Skeletal muscle satellite cell (primary cell): ENCODE data around the gene C1QTNF4.
A peak's percentile ranks its signal among the peaks of the same experiment; 100 is the strongest.

Experiments
- H3K27me3 ChIP-seq: 2 replicates; pipeline ENCODE4 v1.7.0; 2013; ENCODE audit warnings: low read length; ENCODE audit not compliant: control insufficient read depth, insufficient read depth
- H3K36me3 ChIP-seq: 2 replicates; pipeline ENCODE4 v1.7.0; 2013; ENCODE audit warnings: mild to moderate bottlenecking, control low read depth, low read length; ENCODE audit not compliant: insufficient read depth
- H3K4me1 ChIP-seq: 2 replicates; pipeline ENCODE4 v1.7.0; 2013; ENCODE audit warnings: low read length; ENCODE audit not compliant: control insufficient read depth, insufficient read depth
- H3K4me2 ChIP-seq: 2 replicates; pipeline ENCODE4 v1.7.0; 2013; ENCODE audit warnings: mild to moderate bottlenecking, low read length
- H3K4me3 ChIP-seq: 2 replicates; pipeline ENCODE4 v1.7.0; 2013; ENCODE audit warnings: low read length
- H3K9ac ChIP-seq: 2 replicates; pipeline ENCODE4 v1.7.0; 2013; ENCODE audit warnings: mild to moderate bottlenecking, low read depth, low read length, moderate library complexity
- H3K9me3 ChIP-seq: replicated peaks from 2 replicates; pipeline ENCODE4 v1.7.0; 2013; ENCODE audit warnings: mild to moderate bottlenecking, control low read depth, low read length

Gene C1QTNF4

GRCh38 chr11:47592970-47593369 lies 1.2 kb downstream of the C1QTNF4 start:
- no peak overlapping the region for H3K4me2 ChIP-seq
- H3K9me3 ChIP-seq: no peaks in the 10 kb centered on the region
- peaks cover 8% of the 10 kb centered on the region for H3K4me1 ChIP-seq
- no peaks in the 10 kb centered on the region for H3K36me3 ChIP-seq
- no peak overlapping the region for H3K9ac ChIP-seq
- H3K4me3 ChIP-seq: no peak overlapping the region
- H3K27me3 ChIP-seq: peaks cover 59% of the 10 kb centered on the region

GRCh38 chr11:47592251-47592650 lies 2.0 kb downstream of the C1QTNF4 start:
- Histone ChIP-seq H3K4me1 (peaks cover 14% of the 10 kb centered on the region), H3K9me3 (no peaks in the 10 kb centered on the region), H3K4me3 (no peak overlapping the region), H3K4me2 (no peak overlapping the region), H3K36me3 (no peaks in the 10 kb centered on the region), H3K9ac (no peak overlapping the region), H3K27me3 (peaks cover 59% of the 10 kb centered on the region)

- no peaks in the 10 kb centered on the region for H3K9me3 ChIP-seq
- H3K36me3 ChIP-seq: no peaks in the 10 kb centered on the region
- no peak overlapping the region for H3K4me3 ChIP-seq
- H3K4me1 ChIP-seq: peaks cover 14% of the 10 kb centered on the region
- peaks cover 59% of the 10 kb centered on the region for H3K27me3 ChIP-seq
- H3K4me2 ChIP-seq: no peak overlapping the region
- H3K9ac ChIP-seq: no peak overlapping the region
Measured at GRCh38 chr11:47591764-47592163, 2.4 kb downstream of the C1QTNF4 start.

- H3K9ac ChIP-seq: no peak overlapping the region
- no peak overlapping the region for H3K4me3 ChIP-seq
- H3K9me3 ChIP-seq: no peaks in the 10 kb centered on the region
Measured at GRCh38 chr11:47589977-47590861, 4.0 kb downstream of the C1QTNF4 start.

GRCh38 chr11:47589584-47589976 lies 4.6 kb downstream of the C1QTNF4 start:
- Histone ChIP-seq H3K9me3 (no peaks in the 10 kb centered on the region), H3K27me3 (peaks cover 43% of the 10 kb centered on the region), H3K4me3 (no peak overlapping the region), H3K4me1 (peaks cover 14% of the 10 kb centered on the region), H3K4me2 (peak overlapping the region; percentile 45), H3K36me3 (no peaks in the 10 kb centered on the region), H3K9ac (no peak overlapping the region)

More at GRCh38 chr11:47589977-47590861, 4.0 kb downstream of the C1QTNF4 start:
- Histone ChIP-seq H3K4me1 (peaks cover 14% of the 10 kb centered on the region), H3K4me2 (peak overlapping the region; percentile 45), H3K36me3 (no peaks in the 10 kb centered on the region), H3K27me3 (peaks cover 49% of the 10 kb centered on the region)

GRCh38 chr11:47589118-47589517 lies 5.1 kb downstream of the C1QTNF4 start:
- Histone ChIP-seq H3K9me3 (no peaks in the 10 kb centered on the region), H3K4me3 (no peak overlapping the region)

GRCh38 chr11:47587723-47588326 lies 6.4 kb downstream of the C1QTNF4 start:
- no peaks in the 10 kb centered on the region for H3K9me3 ChIP-seq
- H3K4me3 ChIP-seq: no peak overlapping the region
- H3K4me1 ChIP-seq: peaks cover 8% of the 10 kb centered on the region
- H3K9ac ChIP-seq: no peak overlapping the region
- peaks cover 25% of the 10 kb centered on the region for H3K27me3 ChIP-seq
- H3K4me2 ChIP-seq: no peak overlapping the region
- H3K36me3 ChIP-seq: peaks cover 16% of the 10 kb centered on the region

More at GRCh38 chr11:47589118-47589517, 5.1 kb downstream of the C1QTNF4 start:
- Histone ChIP-seq H3K4me2 (no peak overlapping the region), H3K36me3 (peaks cover 4% of the 10 kb centered on the region), H3K9ac (no peak overlapping the region), H3K4me1 (peaks cover 14% of the 10 kb centered on the region), H3K27me3 (peaks cover 38% of the 10 kb centered on the region)

- no peak overlapping the region for H3K9ac ChIP-seq
- H3K4me1 ChIP-seq: peaks cover 8% of the 10 kb centered on the region
- H3K27me3 ChIP-seq: peaks cover 19% of the 10 kb centered on the region
- no peak overlapping the region for H3K4me2 ChIP-seq
- no peak overlapping the region for H3K4me3 ChIP-seq
- no peaks in the 10 kb centered on the region for H3K9me3 ChIP-seq
- H3K36me3 ChIP-seq: peaks cover 22% of the 10 kb centered on the region
Measured at GRCh38 chr11:47587039-47587716, 7.0 kb downstream of the C1QTNF4 start.

- H3K4me3 ChIP-seq: no peak within 1 kb of the TSS
- H3K9me3 ChIP-seq: no peaks in the 10 kb centered on the region
- no peak within 1 kb of the TSS for H3K9ac ChIP-seq
- H3K4me1 ChIP-seq: peaks cover 8% of the 10 kb centered on the region
- H3K27me3 ChIP-seq: peaks cover 13% of the 10 kb centered on the region
- peaks cover 31% of the 10 kb centered on the region for H3K36me3 ChIP-seq
- no peak within 1 kb of the TSS for H3K4me2 ChIP-seq
Measured at GRCh38 chr11:47586098-47586855, 7.9 kb downstream of the C1QTNF4 start, which contains the start of gene FAM180B. TSS of gene FAM180B (plus strand) at chr11:47586678. CDS start at chr11:47586769, 91 bp downstream.

- Histone ChIP-seq H3K36me3 (peaks cover 37% of the 10 kb centered on the region), H3K4me3 (no peak overlapping the region), H3K9me3 (no peaks in the 10 kb centered on the region), H3K4me2 (no peak overlapping the region), H3K9ac (no peak overlapping the region), H3K4me1 (peaks cover 16% of the 10 kb centered on the region), H3K27me3 (no peaks in the 10 kb centered on the region)
Measured at GRCh38 chr11:47583844-47584243, 10.4 kb downstream of the C1QTNF4 start.
